G401 (cell line): ENCODE measurements around the gene MBNL1. TPM values are rescaled to one million over a fixed set of nuclear protein-coding genes. Genes with fewer than 3 reads are reported as not detected.
A peak's percentile ranks its signal among the peaks of the same experiment; 100 is the strongest.

Source experiments
- DNase-seq: peaks from one replicate; pipeline ENCODE4 v3.0.0-alpha.2; 2015; ENCODE audit warnings: low spot score
- in situ Hi-C: cut with HindIII; loops from 2 replicates; pipeline ENCODE4 v1.10.0; 2016; ENCODE audit warnings: low sequenced_read_pairs, mixed read lengths
- total RNA-seq: library from RNA; depleted of rRNA; stranded (reverse); fragments of >200 nt; shearing (Covaris generic); gene quantifications from 2 replicates; pipeline ENCODE4 v1.2.3, GENCODE V29; 2014; rRNA removed

Gene MBNL1
- total RNA-seq: 31.4 and 61.2 TPM in 2 replicates

- DNase-seq: peak; percentile 75
- in situ Hi-C loops: no loop called here
Observed at GRCh38 chr3:152268555-152269055, at the start of gene MBNL1. MBNL1 (plus strand) TSS chr3:152268929; CDS start chr3:152300194, 31,265 bp downstream.

- DNase-seq: no peak
- in situ Hi-C loops: no loop called here
Observed at GRCh38 chr3:152219216-152219615, 49.5 kb upstream of the MBNL1 start.

GRCh38 chr3:152219769-152220255, 48.9 kb upstream of the MBNL1 start:
- in situ Hi-C loops: no loop called here
- no peak for DNase-seq

- in situ Hi-C loops: no loop called here
- DNase-seq: no peak
Observed at GRCh38 chr3:152222327-152222726, 46.4 kb upstream of the MBNL1 start.

- in situ Hi-C loops: no loop called here
- DNase-seq: no peak
Observed at GRCh38 chr3:152225201-152225600, 43.5 kb upstream of the MBNL1 start.

- DNase-seq: no peak
- in situ Hi-C loops: no loop called here
Observed at GRCh38 chr3:152226176-152226575, 42.6 kb upstream of the MBNL1 start.

GRCh38 chr3:152227027-152227426, 41.7 kb upstream of the MBNL1 start:
- in situ Hi-C loops: no loop called here

GRCh38 chr3:152229692-152230091, 39.0 kb upstream of the MBNL1 start:
- in situ Hi-C loops: no loop called here
- peak; percentile 28 for DNase-seq

More at GRCh38 chr3:152227027-152227426, 41.7 kb upstream of the MBNL1 start:
- DNase-seq: no peak

GRCh38 chr3:152230370-152230769, 38.4 kb upstream of the MBNL1 start:
- DNase-seq: no peak
- in situ Hi-C loops: no loop called here

- no peak for DNase-seq
- in situ Hi-C loops: no loop called here
Observed at GRCh38 chr3:152232001-152232400, 36.7 kb upstream of the MBNL1 start.

GRCh38 chr3:152232679-152233078, 36.0 kb upstream of the MBNL1 start:
- in situ Hi-C loops: no loop called here
- no peak for DNase-seq

- in situ Hi-C loops: no loop called here
- DNase-seq: no peak
Observed at GRCh38 chr3:152234657-152235375, 33.9 kb upstream of the MBNL1 start.

- in situ Hi-C loops: no loop called here
- DNase-seq: no peak
Observed at GRCh38 chr3:152235709-152236298, 32.9 kb upstream of the MBNL1 start.

GRCh38 chr3:152236716-152237115, 32.0 kb upstream of the MBNL1 start:
- in situ Hi-C loops: no loop called here
- DNase-seq: no peak

- in situ Hi-C loops: no loop called here
Observed at GRCh38 chr3:152241142-152242017, 27.3 kb upstream of the MBNL1 start.

GRCh38 chr3:152243301-152243711, 25.4 kb upstream of the MBNL1 start:
- DNase-seq: no peak
- in situ Hi-C loops: no loop called here

More at GRCh38 chr3:152241142-152242017, 27.3 kb upstream of the MBNL1 start:
- no peak for DNase-seq

- DNase-seq: no peak
- in situ Hi-C loops: no loop called here
Observed at GRCh38 chr3:152243721-152244516, 24.8 kb upstream of the MBNL1 start.

GRCh38 chr3:152244517-152244888, 24.2 kb upstream of the MBNL1 start:
- DNase-seq: no peak
- in situ Hi-C loops: no loop called here
